IMR-90 (cell line): ENCODE data around the gene TPTE. TPM values are rescaled to one million over a fixed set of nuclear protein-coding genes. Genes with fewer than 3 reads are reported as not detected.
"Not testable (repeated sequence)": the region's sequence is repeated elsewhere in the genome, so short reads cannot be mapped to it uniquely, and the experiment has no call there.

ENCODE experiments used
- ATAC-seq: fragments of 200-7000 bp; cut with Tn5 transposase; 2 replicates; pipeline ENCODE4 v1.9.1; 2020; ENCODE audit warnings: low read depth, mild to moderate bottlenecking, moderate library complexity
- BruUV-seq: library from RNA; stranded (reverse); fragments of 400-500 nt; replicated peaks from 2 replicates; lab custom pipeline; 2021; lab: Mats Ljungman, UMichigan
- CTCF ChIA-PET: fragments of 300-600 bp; formaldehyde crosslinking; extraction: SDS; loops from one replicate; lab custom pipeline; 2021; ENCODE audit warnings: antibody characterized with exemption; lab: Yijun Ruan, JAX
- POLR2A ChIA-PET: fragments of 300-600 bp; sonication (Branson Sonifier 250); formaldehyde crosslinking; loops from one replicate; lab custom pipeline; 2022; ENCODE audit warnings: antibody characterized with exemption; ENCODE audit not compliant: unreplicated experiment; lab: Charles Lee
- DNase-seq: peaks from one replicate; pipeline ENCODE4 v3.0.0; 2013
- H2AFZ ChIP-seq: replicated peaks from 2 replicates; pipeline ENCODE3; 2013; ENCODE audit warnings: low read length, mild to moderate bottlenecking; ENCODE audit not compliant: poor library complexity
- H2AK5ac ChIP-seq: 2 replicates; pipeline ENCODE4 v1.6.1; 2013; ENCODE audit warnings: low read depth, low read length, inconsistent platforms
- H2AK9ac ChIP-seq: replicated peaks from 2 replicates; pipeline ENCODE3; 2013; ENCODE audit warnings: mild to moderate bottlenecking, low read depth, low read length, moderate library complexity; ENCODE audit not compliant: poor library complexity
- H2BK120ac ChIP-seq: 2 replicates; pipeline ENCODE4 v1.6.1; 2013; ENCODE audit warnings: low read depth, low read length, inconsistent platforms
- H2BK15ac ChIP-seq: 3 replicates; pipeline ENCODE4 v1.6.1; 2013; ENCODE audit warnings: low read depth, low read length, inconsistent platforms
- H2BK20ac ChIP-seq: 2 replicates; pipeline ENCODE4 v1.6.1; 2013; ENCODE audit warnings: low read depth, mild to moderate bottlenecking, inconsistent platforms, low read length, moderate library complexity
- H2BK5ac ChIP-seq: 2 replicates; pipeline ENCODE4 v1.6.1; 2013; ENCODE audit warnings: mild to moderate bottlenecking, low read depth, low read length, inconsistent platforms; ENCODE audit not compliant: poor library complexity, severe bottlenecking
- H3K14ac ChIP-seq: replicated peaks from 2 replicates; pipeline ENCODE4 v1.6.1; 2013; ENCODE audit warnings: low read depth, low read length, inconsistent platforms
- H3K18ac ChIP-seq: 2 replicates; pipeline ENCODE4 v1.6.1; 2013; ENCODE audit warnings: low read depth, low read length, control low read depth
- H3K23ac ChIP-seq: 2 replicates; pipeline ENCODE4 v1.6.1; 2013; ENCODE audit warnings: low read depth, low read length, inconsistent platforms
- H3K27ac ChIP-seq: 2 replicates; pipeline ENCODE4 v1.5.1; 2013; ENCODE audit warnings: mild to moderate bottlenecking, control low read depth, low read length; ENCODE audit not compliant: insufficient read depth
- H3K27me3 ChIP-seq: 2 replicates; pipeline ENCODE4 v1.6.1; 2013; ENCODE audit warnings: low read length; ENCODE audit not compliant: control insufficient read depth, insufficient read depth
- H3K36me3 ChIP-seq: 2 replicates; pipeline ENCODE4 v1.6.1; 2013; ENCODE audit warnings: low read length, mixed read lengths; ENCODE audit not compliant: control insufficient read depth, insufficient read depth
- H3K4ac ChIP-seq: 2 replicates; pipeline ENCODE4 v1.6.1; 2013; ENCODE audit warnings: low read depth, low read length, inconsistent platforms
- H3K4me1 ChIP-seq: 2 replicates; pipeline ENCODE4 v1.6.1; 2013; ENCODE audit warnings: low read length, mixed read lengths; ENCODE audit not compliant: control insufficient read depth, insufficient read depth
- H3K4me2 ChIP-seq: 2 replicates; pipeline ENCODE4 v1.6.1; 2013; ENCODE audit warnings: low read depth, mild to moderate bottlenecking, control low read depth, low read length, moderate library complexity
- H3K4me3 ChIP-seq: 2 replicates; pipeline ENCODE4 v1.5.1; 2013; ENCODE audit warnings: low read depth, mild to moderate bottlenecking, control low read depth, low read length, moderate library complexity; ENCODE audit not compliant: insufficient read depth
- H3K56ac ChIP-seq: 2 replicates; pipeline ENCODE4 v1.6.1; 2013; ENCODE audit warnings: low read length, inconsistent platforms; ENCODE audit not compliant: insufficient read depth; ENCODE audit errors: extremely low read depth
- H3K79me1 ChIP-seq, 2 experiments: 2 replicates each; pipeline ENCODE4 v1.6.1; 2013; ENCODE audit warnings: low read length in 2 of 2, inconsistent platforms in 1 of 2, low read depth in 1 of 2
- H3K9ac ChIP-seq: 2 replicates; pipeline ENCODE4 v1.6.1; 2013; ENCODE audit warnings: low read depth, low read length, control low read depth
- H3K9me1 ChIP-seq: 2 replicates; pipeline ENCODE4 v1.6.1; 2013; ENCODE audit warnings: low read length, inconsistent platforms; ENCODE audit not compliant: insufficient read depth
- H3K9me3 ChIP-seq: 2 replicates; pipeline ENCODE4 v1.6.1; 2013; ENCODE audit warnings: low read length; ENCODE audit not compliant: control insufficient read depth, insufficient read depth
- H4K20me1 ChIP-seq: 2 replicates; pipeline ENCODE4 v1.6.1; 2013; ENCODE audit warnings: low read length, inconsistent platforms; ENCODE audit not compliant: insufficient read depth
- H4K5ac ChIP-seq: 2 replicates; pipeline ENCODE4 v1.6.1; 2013; ENCODE audit warnings: mild to moderate bottlenecking, low read depth, low read length, control low read depth
- H4K8ac ChIP-seq, 2 experiments: 2 replicates each; pipeline ENCODE4 v1.6.1; 2013; ENCODE audit warnings: low read depth in 2 of 2, low read length in 2 of 2, control low read depth in 1 of 2, inconsistent platforms in 1 of 2
- H4K91ac ChIP-seq: 2 replicates; pipeline ENCODE4 v1.6.1; 2013; ENCODE audit warnings: low read depth, low read length, inconsistent platforms; ENCODE audit not compliant: insufficient read depth
- MAZ ChIP-seq: IDR thresholded peaks from 2 replicates; pipeline ENCODE4 v1.6.1; 2012; ENCODE audit warnings: low read depth, mild to moderate bottlenecking, low read length, improper control_type of control experiment, moderate library complexity, borderline replicate concordance
- MXI1 ChIP-seq: IDR thresholded peaks from 2 replicates; pipeline ENCODE4 v1.6.1; 2012; ENCODE audit warnings: low read depth, mild to moderate bottlenecking, low read length, moderate library complexity, borderline replicate concordance
- RFX5 ChIP-seq: IDR thresholded peaks from 2 replicates; pipeline ENCODE4 v1.8.0; 2012; ENCODE audit warnings: low read depth, mild to moderate bottlenecking, low read length, moderate library complexity
- USF2 ChIP-seq: fragments of 150-350 bp; IDR thresholded peaks from 2 replicates; pipeline ENCODE4 v1.6.1; 2017; ENCODE audit warnings: mild to moderate bottlenecking, antibody characterized with exemption, low read length, low read depth
- WGBS, 2 experiments: methylation state at CpG; one replicate each; pipeline versions ENCODE4 v1.1.5 to v1.1.7; 2013; ENCODE audit warnings: missing lambda C conversion rate in 2 of 2; ENCODE audit not compliant: insufficient read length in 1 of 2; ENCODE audit errors: extremely low coverage in 2 of 2; 5-methylcytosine and 5-hydroxymethylcytosine counted together
- dilution Hi-C: fragments of 300-500 bp; cut with HindIII; formaldehyde crosslinking; loops from one replicate; pipeline ENCODE4 v1.14.3; 2018; ENCODE audit warnings: low sequenced_read_pairs; ENCODE audit not compliant: unreplicated experiment
- in situ Hi-C: fragments of 300-500 bp; cut with MboI; formaldehyde crosslinking; loops from 3 replicates; pipeline ENCODE4 v1.14.3; 2019; ENCODE audit warnings: low sequenced_read_pairs, inconsistent platforms, mixed read lengths
- intact Hi-C: fragments of 100-400 bp; cut with micrococcal nuclease; formaldehyde crosslinking; loops from 2 replicates; pipeline ENCODE4 v1.10.0; 2022
- polyA plus RNA-seq, 3 experiments: library from polyadenylated mRNA; depleted of rRNA; stranded (reverse); fragments of >200 nt; gene quantifications; 2 replicates each; pipeline ENCODE4 v1.2.3, GENCODE V29; 2012; ENCODE audit warnings: low replicate concordance in 1 of 3
- total RNA-seq: library from RNA; depleted of rRNA; stranded (reverse); fragments of >200 nt; gene quantifications from 2 replicates; pipeline ENCODE4 v1.2.3, GENCODE V29; 2012

The TPTE gene
- total and polyA plus RNA-seq, 2 of the 4 experiments (the other 2 are of a cell fraction) = not detected

- no TSS peak for BruUV-seq
- Histone ChIP-seq H3K14ac (no peak overlapping the region), H2BK5ac (no peak overlapping the region), H3K27ac (no peak overlapping the region), H3K27me3 (no peaks in the 10 kb centered on the region), H2BK15ac (no peak overlapping the region), H2AFZ (no peak overlapping the region), H3K4ac (no peak overlapping the region), H2AK9ac (no peak overlapping the region), H4K20me1 (no peaks in the 10 kb centered on the region), H3K4me1 (no peaks in the 10 kb centered on the region), H4K91ac (no peak overlapping the region), H3K56ac (no peak overlapping the region), H2BK20ac (no peak overlapping the region), H2BK120ac (no peak overlapping the region), H3K79me1 (no peaks in the 10 kb centered on the region), H3K9me3 (peaks cover 33% of the 10 kb centered on the region), H3K23ac (no peak overlapping the region), H3K4me3 (no peak overlapping the region), H3K36me3 (no peaks in the 10 kb centered on the region), H3K4me2 (no peak overlapping the region), H4K8ac (no peak overlapping the region), H3K9ac (no peak overlapping the region), H3K18ac (no peak overlapping the region), H3K9me1 (no peaks in the 10 kb centered on the region), H4K5ac (no peak overlapping the region), H2AK5ac (no peak overlapping the region)
- DNase-seq (no peak), ATAC-seq (no peak)
- in situ Hi-C loops = no loop called here
- no CpG with 5 or more reads among the region's 1 CpG for WGBS, 2 experiments
- intact Hi-C loops = no loop called here
- TF ChIP-seq RFX5 (no peak), MXI1 (no peak), MAZ (no peak), USF2 (no peak)
- POLR2A ChIA-PET = no interaction called here
- dilution Hi-C loops = no loop called here
- CTCF ChIA-PET = no interaction called here
Observed at GRCh38 chr21:10641107-10641506, 119.7 kb downstream of the TPTE start.

- H3K14ac ChIP-seq, H3K27me3 ChIP-seq, DNase-seq, H3K4me3 ChIP-seq, H2BK5ac ChIP-seq, H4K20me1 ChIP-seq, H2AK9ac ChIP-seq, H3K27ac ChIP-seq, H2AK5ac ChIP-seq, H3K4me1 ChIP-seq, H3K56ac ChIP-seq, H2AFZ ChIP-seq, H2BK20ac ChIP-seq, H4K5ac ChIP-seq, H3K23ac ChIP-seq, H3K18ac ChIP-seq, H4K91ac ChIP-seq, H3K4me2 ChIP-seq, in situ Hi-C loops, H3K9ac ChIP-seq, H2BK15ac ChIP-seq, CTCF ChIA-PET, H3K79me1 ChIP-seq, H4K8ac ChIP-seq, H2BK120ac ChIP-seq, intact Hi-C loops, dilution Hi-C loops, H3K9me1 ChIP-seq, H3K4ac ChIP-seq, POLR2A ChIA-PET, H3K36me3 ChIP-seq, ATAC-seq, BruUV-seq: not testable (repeated sequence)
- peaks cover 29% of the 10 kb centered on the region for H3K9me3 ChIP-seq
- WGBS, 2 experiments = 0% methylated on average over 2 of the region's 5 CpGs; no CpG with 5 or more reads in 1 of the 2 experiments
Observed at GRCh38 chr21:10645667-10646066, 124.3 kb downstream of the TPTE start.
